ENCODE data around the gene PLCZ1. TPM values are rescaled to one million over a fixed set of nuclear protein-coding genes. Genes with fewer than 3 reads are reported as not detected.

The PLCZ1 gene
- total RNA-seq, 1 donor from 2014 or later = not detected

- Mint-ChIP-seq H3K4me3 (ENCODE audit: unreplicated experiment) (no peak overlapping the region), H3K27ac (ENCODE audit: unreplicated experiment) (no peak overlapping the region), H3K9me3 (ENCODE audit: low read depth) (no peaks in the 10 kb centered on the region), H3K36me3 (ENCODE audit: low read depth) (no peaks in the 10 kb centered on the region), H3K27me3 (ENCODE audit: low read depth) (no peaks in the 10 kb centered on the region), H3K4me1 (ENCODE audit: low read depth) (no peaks in the 10 kb centered on the region)
- TF ChIP-seq CTCF (IDR thresholded peaks at IDR 0.05) = no peak
- no peak for DNase-seq (ENCODE audit: low spot score)
These were observed 48.0 kb downstream of the PLCZ1 start for GRCh38 chr12:18689771-18690170.

GRCh38 chr12:18684430-18684829 is 53.4 kb downstream of the PLCZ1 start:
- TF ChIP-seq CTCF (IDR thresholded peaks at IDR 0.05) = no peak
- Mint-ChIP-seq H3K4me3 (ENCODE audit: unreplicated experiment) (no peak overlapping the region), H3K27ac (ENCODE audit: unreplicated experiment) (no peak overlapping the region), H3K27me3 (ENCODE audit: low read depth) (no peaks in the 10 kb centered on the region), H3K36me3 (ENCODE audit: low read depth) (no peaks in the 10 kb centered on the region), H3K9me3 (ENCODE audit: low read depth) (no peaks in the 10 kb centered on the region), H3K4me1 (ENCODE audit: low read depth) (no peaks in the 10 kb centered on the region)
- DNase-seq (ENCODE audit: low spot score) = no peak

- Mint-ChIP-seq H3K36me3 (ENCODE audit: low read depth) (no peaks in the 10 kb centered on the region), H3K27me3 (ENCODE audit: low read depth) (no peaks in the 10 kb centered on the region), H3K4me1 (ENCODE audit: low read depth) (no peaks in the 10 kb centered on the region), H3K9me3 (ENCODE audit: low read depth) (no peaks in the 10 kb centered on the region), H3K4me3 (ENCODE audit: unreplicated experiment) (no peak overlapping the region), H3K27ac (ENCODE audit: unreplicated experiment) (no peak overlapping the region)
- no peak for DNase-seq (ENCODE audit: low spot score)
- no peak for TF ChIP-seq CTCF (IDR thresholded peaks at IDR 0.05)
These were observed 54.3 kb downstream of the PLCZ1 start for GRCh38 chr12:18683327-18684013.

- Mint-ChIP-seq H3K9me3 (ENCODE audit: low read depth) (no peaks in the 10 kb centered on the region), H3K27ac (ENCODE audit: unreplicated experiment) (no peak overlapping the region), H3K4me3 (ENCODE audit: unreplicated experiment) (no peak overlapping the region), H3K36me3 (ENCODE audit: low read depth) (no peaks in the 10 kb centered on the region), H3K4me1 (ENCODE audit: low read depth) (no peaks in the 10 kb centered on the region), H3K27me3 (ENCODE audit: low read depth) (no peaks in the 10 kb centered on the region)
- DNase-seq (ENCODE audit: low spot score) = no peak
- TF ChIP-seq CTCF (IDR thresholded peaks at IDR 0.05) = no peak
These were observed 56.0 kb downstream of the PLCZ1 start for GRCh38 chr12:18681818-18682217.

- DNase-seq (ENCODE audit: low spot score) = no peak
- no peak overlapping the region for H3K27ac Mint-ChIP-seq (ENCODE audit: unreplicated experiment)
- H3K4me3 Mint-ChIP-seq (ENCODE audit: unreplicated experiment) = no peak overlapping the region
These were observed 60.7 kb downstream of the PLCZ1 start for GRCh38 chr12:18676996-18677588.

More at GRCh38 chr12:18676996-18677588, 60.7 kb downstream of the PLCZ1 start:
- peaks cover 2% of the 10 kb centered on the region for H3K9me3 Mint-ChIP-seq (ENCODE audit: low read depth)
- TF ChIP-seq CTCF (IDR thresholded peaks at IDR 0.05) = no peak
- no peaks in the 10 kb centered on the region for H3K27me3 Mint-ChIP-seq (ENCODE audit: low read depth)
- no peaks in the 10 kb centered on the region for H3K4me1 Mint-ChIP-seq (ENCODE audit: low read depth)
- no peaks in the 10 kb centered on the region for H3K36me3 Mint-ChIP-seq (ENCODE audit: low read depth)
